ENCODE measurements around the gene CPED1.

CPED1 gene

DNA sequence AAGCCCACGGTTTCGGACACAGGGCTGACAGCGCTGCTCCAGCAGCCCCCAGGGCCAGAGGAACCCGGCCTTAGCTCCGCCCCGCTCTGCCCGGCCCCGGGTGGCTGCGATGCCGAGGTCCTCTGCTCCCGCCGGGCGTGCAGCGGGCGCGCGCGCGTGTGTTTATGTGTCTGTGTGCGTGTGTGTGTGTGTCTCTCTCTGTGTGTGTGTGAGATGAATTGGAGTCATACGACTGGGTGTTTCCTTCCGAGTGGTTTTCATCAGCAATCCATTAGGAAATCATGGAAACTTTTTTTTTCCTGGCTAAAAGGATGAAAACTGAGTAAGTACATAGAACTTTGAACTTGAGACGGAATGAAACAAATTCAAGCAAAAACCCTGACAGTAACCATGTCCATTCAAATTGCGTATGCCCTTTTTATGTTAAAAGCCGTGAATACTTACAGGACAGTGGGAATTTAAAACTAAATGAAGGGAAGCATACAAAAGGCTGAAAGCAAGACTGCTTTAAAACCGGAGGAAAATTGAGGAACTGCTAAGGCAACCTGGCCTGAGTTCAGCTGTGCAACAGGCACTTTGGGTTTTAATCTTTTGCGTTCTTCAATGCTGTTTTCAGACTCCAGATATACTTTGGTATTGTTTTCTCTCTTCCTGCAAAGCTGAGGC, at the start of gene CPED1:
TSS of gene CPED1 (plus strand) at position 121 of the 666 bp plus-strand sequence. CDS start 911 bp downstream, outside the sequence.
- Histone ChIP-seq H3K27me3 (ENCODE audit: insufficient read depth, low read length) (no peaks in the 10 kb centered on the region), H3K4me3 (ENCODE audit: low read length) (peak within 1 kb of the TSS; percentile 38), H2AFZ (ENCODE audit: low read depth, low read length) (peak within 1 kb of the TSS; percentile 66), H3K4me1 (ENCODE audit: insufficient read depth, low read length) (no peaks in the 10 kb centered on the region), H3K36me3 (ENCODE audit: insufficient read depth, low read length) (no peaks in the 10 kb centered on the region), H3K9me3 (ENCODE audit: low read length) (no peaks in the 10 kb centered on the region)

- Histone ChIP-seq H3K27me3 (ENCODE audit: insufficient read depth, low read length) (no peaks in the 10 kb centered on the region), H3K4me3 (ENCODE audit: low read length) (no peak overlapping the region), H2AFZ (ENCODE audit: low read depth, low read length) (no peak overlapping the region), H3K36me3 (ENCODE audit: insufficient read depth, low read length) (no peaks in the 10 kb centered on the region), H3K9me3 (ENCODE audit: low read length) (no peaks in the 10 kb centered on the region), H3K4me1 (ENCODE audit: insufficient read depth, low read length) (no peaks in the 10 kb centered on the region)
Observed at GRCh38 chr7:120939345-120939744, 49.2 kb upstream of the CPED1 start.

- H2AFZ ChIP-seq (ENCODE audit: low read depth, low read length), result no peak overlapping the region
- no peak overlapping the region for H3K4me3 ChIP-seq (ENCODE audit: low read length)
- H3K9me3 ChIP-seq (ENCODE audit: low read length), result no peaks in the 10 kb centered on the region
- H3K36me3 ChIP-seq (ENCODE audit: insufficient read depth, low read length), result no peaks in the 10 kb centered on the region
- H3K27me3 ChIP-seq (ENCODE audit: insufficient read depth, low read length), result no peaks in the 10 kb centered on the region
- H3K4me1 ChIP-seq (ENCODE audit: insufficient read depth, low read length), result no peaks in the 10 kb centered on the region
Observed at GRCh38 chr7:120941064-120941463, 47.4 kb upstream of the CPED1 start.

DNA sequence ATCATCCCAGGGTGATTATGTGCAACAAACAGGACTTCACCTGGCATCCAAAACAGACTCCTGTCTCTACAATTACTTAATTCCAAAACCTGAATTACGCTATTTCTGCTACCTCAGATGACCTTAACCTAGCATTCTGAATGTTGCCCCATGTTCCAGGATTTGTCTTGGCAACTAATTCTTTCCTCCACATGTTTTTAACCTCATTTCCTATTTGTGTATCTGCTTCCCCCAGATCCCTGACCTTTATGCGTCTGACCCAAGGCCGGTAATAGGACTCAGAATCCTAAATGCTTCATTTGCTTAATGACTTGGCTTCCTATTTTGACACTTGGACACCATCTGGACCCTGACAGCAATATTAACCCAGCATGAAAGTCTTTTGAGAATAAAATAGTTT, 46.7 kb upstream of the CPED1 start:
- Histone ChIP-seq H3K4me3 (ENCODE audit: low read length) (no peak overlapping the region), H3K27me3 (ENCODE audit: insufficient read depth, low read length) (no peaks in the 10 kb centered on the region), H3K9me3 (ENCODE audit: low read length) (no peaks in the 10 kb centered on the region), H3K4me1 (ENCODE audit: insufficient read depth, low read length) (no peaks in the 10 kb centered on the region), H3K36me3 (ENCODE audit: insufficient read depth, low read length) (no peaks in the 10 kb centered on the region), H2AFZ (ENCODE audit: low read depth, low read length) (no peak overlapping the region)

- Histone ChIP-seq H2AFZ (ENCODE audit: low read depth, low read length) (no peak overlapping the region), H3K4me3 (ENCODE audit: low read length) (no peak overlapping the region), H3K27me3 (ENCODE audit: insufficient read depth, low read length) (no peaks in the 10 kb centered on the region), H3K4me1 (ENCODE audit: insufficient read depth, low read length) (no peaks in the 10 kb centered on the region), H3K9me3 (ENCODE audit: low read length) (no peaks in the 10 kb centered on the region), H3K36me3 (ENCODE audit: insufficient read depth, low read length) (no peaks in the 10 kb centered on the region)
Observed at GRCh38 chr7:120942861-120943260, 45.6 kb upstream of the CPED1 start.

DNA sequence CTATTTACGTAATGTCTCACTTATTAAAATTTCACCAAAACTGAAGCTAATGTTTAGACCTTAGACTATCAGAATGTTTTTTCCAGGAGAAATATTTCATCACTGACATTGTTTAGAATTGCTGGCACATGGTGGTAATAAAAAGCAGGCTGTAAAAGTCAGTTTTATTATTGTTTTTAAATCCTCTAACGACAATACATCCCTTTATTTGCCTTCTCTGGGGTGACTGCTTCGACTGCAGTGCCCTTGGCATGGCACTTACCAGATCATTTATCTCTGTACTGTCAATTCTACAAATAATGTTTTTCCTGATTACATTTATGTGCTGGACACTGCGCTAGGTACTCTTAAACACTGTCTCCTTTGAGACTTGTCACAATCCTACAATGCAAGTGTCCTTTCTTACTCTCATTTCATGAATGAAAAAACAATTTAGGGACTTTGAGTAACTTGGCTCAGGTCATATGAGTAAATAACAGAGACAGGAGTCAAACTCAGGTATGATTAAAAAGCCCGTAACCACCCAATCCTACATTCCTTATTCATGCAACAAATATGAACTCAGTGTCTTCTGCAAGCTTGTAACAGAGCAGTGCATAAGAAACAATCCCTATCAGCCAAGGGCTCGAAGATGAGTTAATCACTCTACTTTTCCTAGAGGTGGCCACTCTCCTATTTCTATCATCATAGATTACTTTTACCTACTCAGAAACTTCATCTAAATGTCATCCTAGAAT, 43.5 kb upstream of the CPED1 start:
- Histone ChIP-seq H2AFZ (ENCODE audit: low read depth, low read length) (no peak overlapping the region), H3K4me1 (ENCODE audit: insufficient read depth, low read length) (peaks cover 9% of the 10 kb centered on the region), H3K4me3 (ENCODE audit: low read length) (no peak overlapping the region), H3K9me3 (ENCODE audit: low read length) (no peaks in the 10 kb centered on the region), H3K27me3 (ENCODE audit: insufficient read depth, low read length) (no peaks in the 10 kb centered on the region), H3K36me3 (ENCODE audit: insufficient read depth, low read length) (no peaks in the 10 kb centered on the region)

GRCh38 chr7:120947980-120948379, 40.5 kb upstream of the CPED1 start:
- peaks cover under 1% of the 10 kb centered on the region for H3K36me3 ChIP-seq (ENCODE audit: insufficient read depth, low read length)
- H3K9me3 ChIP-seq (ENCODE audit: low read length), result no peaks in the 10 kb centered on the region

DNA sequence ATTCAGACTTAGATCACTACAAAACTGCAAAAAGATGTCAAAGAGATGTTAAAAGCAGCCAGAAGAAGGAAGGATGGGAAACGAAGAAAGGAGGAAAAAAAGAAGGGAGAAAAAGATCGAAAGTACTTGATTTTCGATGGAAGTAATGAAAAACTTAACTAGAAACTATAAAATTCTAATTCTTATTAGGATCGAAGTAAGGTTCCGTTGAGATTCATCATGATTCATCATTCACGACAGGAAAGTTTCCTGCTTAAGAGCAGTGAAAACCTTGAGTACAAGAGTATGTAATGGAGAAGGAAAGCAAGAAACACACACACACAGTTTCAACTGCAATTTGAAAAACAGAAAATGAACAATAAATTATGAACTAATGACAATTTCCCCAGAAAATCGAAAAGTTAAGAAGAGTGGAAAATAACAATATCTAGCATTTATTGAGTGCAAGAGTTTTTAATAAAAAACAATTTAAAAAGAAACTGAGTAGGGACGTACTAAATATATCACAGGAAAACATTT, 39.1 kb upstream of the CPED1 start:
- peak overlapping the region; percentile 76 for H3K4me3 ChIP-seq (ENCODE audit: low read length)
- peak overlapping the region; percentile 100 for H2AFZ ChIP-seq (ENCODE audit: low read depth, low read length)
- H3K4me1 ChIP-seq (ENCODE audit: insufficient read depth, low read length), result peaks cover 27% of the 10 kb centered on the region
- H3K27me3 ChIP-seq (ENCODE audit: insufficient read depth, low read length), result no peaks in the 10 kb centered on the region
- peaks cover 13% of the 10 kb centered on the region for H3K36me3 ChIP-seq (ENCODE audit: insufficient read depth, low read length)
- H3K9me3 ChIP-seq (ENCODE audit: low read length), result no peaks in the 10 kb centered on the region

More at GRCh38 chr7:120947980-120948379, 40.5 kb upstream of the CPED1 start:
- H3K27me3 ChIP-seq (ENCODE audit: insufficient read depth, low read length), result no peaks in the 10 kb centered on the region
- H3K4me3 ChIP-seq (ENCODE audit: low read length), result no peak overlapping the region
- H2AFZ ChIP-seq (ENCODE audit: low read depth, low read length), result no peak overlapping the region
- H3K4me1 ChIP-seq (ENCODE audit: insufficient read depth, low read length), result peaks cover 26% of the 10 kb centered on the region

- no peaks in the 10 kb centered on the region for H3K9me3 ChIP-seq (ENCODE audit: low read length)
- peak overlapping the region; percentile 76 for H3K4me3 ChIP-seq (ENCODE audit: low read length)
- peaks cover 27% of the 10 kb centered on the region for H3K4me1 ChIP-seq (ENCODE audit: insufficient read depth, low read length)
- peaks cover 19% of the 10 kb centered on the region for H3K36me3 ChIP-seq (ENCODE audit: insufficient read depth, low read length)
- H2AFZ ChIP-seq (ENCODE audit: low read depth, low read length), result peak overlapping the region; percentile 100
- H3K27me3 ChIP-seq (ENCODE audit: insufficient read depth, low read length), result no peaks in the 10 kb centered on the region
Observed at GRCh38 chr7:120949998-120950538, 38.4 kb upstream of the CPED1 start.

DNA sequence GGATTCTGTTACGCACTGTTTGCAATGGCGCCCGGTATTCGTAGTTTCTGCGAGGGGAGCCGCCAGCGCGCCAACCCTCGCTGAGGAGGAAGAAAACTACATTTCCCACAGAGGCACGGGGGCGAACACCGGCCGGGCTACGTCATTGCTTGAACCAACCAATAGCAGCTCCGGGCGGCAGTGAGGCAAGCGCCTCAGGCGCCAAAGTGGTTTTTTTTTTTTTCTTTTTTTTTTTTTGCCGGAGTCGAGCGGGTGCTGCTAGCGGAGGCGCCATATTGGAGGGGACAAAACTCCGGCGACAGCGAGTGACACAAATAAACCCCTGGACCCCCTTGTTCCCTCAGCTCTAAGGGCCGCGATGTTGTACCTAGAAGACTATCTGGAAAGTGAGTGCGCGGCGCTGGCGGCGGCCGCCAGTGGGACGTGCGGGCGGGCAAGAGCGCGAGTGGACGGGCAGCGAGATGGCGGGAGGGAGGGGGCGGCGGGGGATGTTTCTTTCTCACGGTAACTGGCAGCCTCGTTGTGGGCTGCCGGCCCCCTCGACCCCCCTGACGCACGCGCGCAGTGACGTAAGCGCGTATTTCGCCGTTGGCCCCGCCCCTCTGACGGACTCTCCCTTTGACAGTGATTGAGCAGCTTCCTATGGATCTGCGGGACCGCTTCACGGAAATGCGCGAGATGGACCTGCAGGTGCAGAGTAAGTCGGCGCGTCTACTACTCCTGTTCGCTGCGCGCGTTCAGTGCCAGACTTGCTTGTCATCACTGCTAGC, 37.8 kb upstream of the CPED1 start, which contains the start of gene ING3:
TSS of gene ING3 (plus strand) at position 239 of the 770 bp plus-strand sequence. CDS start at position 359, 120 bp downstream.
- Histone ChIP-seq H3K27me3 (ENCODE audit: insufficient read depth, low read length) (no peaks in the 10 kb centered on the region), H3K4me3 (ENCODE audit: low read length) (peak within 1 kb of the TSS; percentile 78), H2AFZ (ENCODE audit: low read depth, low read length) (peak within 1 kb of the TSS; percentile 100), H3K9me3 (ENCODE audit: low read length) (no peaks in the 10 kb centered on the region), H3K4me1 (ENCODE audit: insufficient read depth, low read length) (peaks cover 27% of the 10 kb centered on the region), H3K36me3 (ENCODE audit: insufficient read depth, low read length) (peaks cover 25% of the 10 kb centered on the region)

- peaks cover 31% of the 10 kb centered on the region for H3K36me3 ChIP-seq (ENCODE audit: insufficient read depth, low read length)
- no peaks in the 10 kb centered on the region for H3K9me3 ChIP-seq (ENCODE audit: low read length)
- H3K27me3 ChIP-seq (ENCODE audit: insufficient read depth, low read length), result no peaks in the 10 kb centered on the region
- peaks cover 27% of the 10 kb centered on the region for H3K4me1 ChIP-seq (ENCODE audit: insufficient read depth, low read length)
- H3K4me3 ChIP-seq (ENCODE audit: low read length), result peak overlapping the region; percentile 78
- H2AFZ ChIP-seq (ENCODE audit: low read depth, low read length), result no peak overlapping the region
Observed at GRCh38 chr7:120951309-120951699, 37.2 kb upstream of the CPED1 start.

DNA sequence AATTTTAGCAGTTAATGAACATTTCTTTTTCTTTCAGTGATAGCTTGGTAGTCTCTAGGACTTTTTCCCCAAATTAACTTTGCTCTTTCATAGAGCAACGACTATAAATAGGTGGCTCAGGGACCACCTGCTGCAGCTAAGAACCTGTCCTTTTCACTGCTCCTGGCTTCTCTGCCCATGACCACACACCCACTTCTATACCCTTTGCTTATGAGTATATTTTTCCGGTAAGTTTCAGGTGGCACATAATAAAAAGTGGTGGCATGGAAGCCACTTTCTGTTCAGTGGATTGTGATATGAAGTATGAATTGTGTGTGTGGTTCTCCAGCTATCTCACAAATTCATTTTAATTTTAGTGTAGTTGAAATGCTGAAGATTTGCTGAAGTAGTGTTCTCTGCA, 36.7 kb upstream of the CPED1 start:
- Histone ChIP-seq H3K4me3 (ENCODE audit: low read length) (peak overlapping the region; percentile 78), H3K27me3 (ENCODE audit: insufficient read depth, low read length) (no peaks in the 10 kb centered on the region), H3K4me1 (ENCODE audit: insufficient read depth, low read length) (peaks cover 27% of the 10 kb centered on the region), H2AFZ (ENCODE audit: low read depth, low read length) (no peak overlapping the region), H3K36me3 (ENCODE audit: insufficient read depth, low read length) (peaks cover 35% of the 10 kb centered on the region), H3K9me3 (ENCODE audit: low read length) (no peaks in the 10 kb centered on the region)

All from neuron (in vitro differentiated cells).